ENCODE results near the gene OAS2.

OAS2 gene

GRCh38 chr12:113039911-113040445 is 61.7 kb downstream of the OAS2 start:
- H3K9ac ChIP-seq (ENCODE audit: low read depth, low read length, poor library complexity, severe bottlenecking) = no peak overlapping the region

GRCh38 chr12:113040722-113041171 is 62.4 kb downstream of the OAS2 start:
- H3K4me3 ChIP-seq (ENCODE audit: low read length, poor library complexity, severe bottlenecking) = no peak overlapping the region
- H3K4me1 ChIP-seq (ENCODE audit: insufficient read depth, low read length, poor library complexity, severe bottlenecking) = no peaks in the 10 kb centered on the region
- H3K36me3 ChIP-seq (ENCODE audit: insufficient read depth, low read length) = no peaks in the 10 kb centered on the region
- H3K4me2 ChIP-seq (ENCODE audit: low read depth, low read length, poor library complexity, severe bottlenecking) = no peak overlapping the region
- no peaks in the 10 kb centered on the region for H3K79me2 ChIP-seq (ENCODE audit: insufficient read depth, low read length)
- no peaks in the 10 kb centered on the region for H3K9me3 ChIP-seq (ENCODE audit: insufficient read depth, low read depth, low read length)
- H3K9ac ChIP-seq (ENCODE audit: low read depth, low read length, poor library complexity, severe bottlenecking) = no peak overlapping the region
- H2AFZ ChIP-seq (ENCODE audit: low read length) = no peak overlapping the region
- no peaks in the 10 kb centered on the region for H3F3A ChIP-seq (ENCODE audit: low read depth)
- no peak for TF ChIP-seq EZH2phosphoT487 (IDR thresholded peaks at IDR 0.05; ENCODE audit: borderline replicate concordance)
- TF ChIP-seq, protein P1, sequence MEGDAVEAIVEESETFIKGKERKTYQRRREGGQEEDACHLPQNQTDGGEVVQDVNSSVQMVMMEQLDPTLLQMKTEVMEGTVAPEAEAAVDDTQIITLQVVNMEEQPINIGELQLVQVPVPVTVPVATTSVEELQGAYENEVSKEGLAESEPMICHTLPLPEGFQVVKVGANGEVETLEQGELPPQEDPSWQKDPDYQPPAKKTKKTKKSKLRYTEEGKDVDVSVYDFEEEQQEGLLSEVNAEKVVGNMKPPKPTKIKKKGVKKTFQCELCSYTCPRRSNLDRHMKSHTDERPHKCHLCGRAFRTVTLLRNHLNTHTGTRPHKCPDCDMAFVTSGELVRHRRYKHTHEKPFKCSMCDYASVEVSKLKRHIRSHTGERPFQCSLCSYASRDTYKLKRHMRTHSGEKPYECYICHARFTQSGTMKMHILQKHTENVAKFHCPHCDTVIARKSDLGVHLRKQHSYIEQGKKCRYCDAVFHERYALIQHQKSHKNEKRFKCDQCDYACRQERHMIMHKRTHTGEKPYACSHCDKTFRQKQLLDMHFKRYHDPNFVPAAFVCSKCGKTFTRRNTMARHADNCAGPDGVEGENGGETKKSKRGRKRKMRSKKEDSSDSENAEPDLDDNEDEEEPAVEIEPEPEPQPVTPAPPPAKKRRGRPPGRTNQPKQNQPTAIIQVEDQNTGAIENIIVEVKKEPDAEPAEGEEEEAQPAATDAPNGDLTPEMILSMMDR (conservative IDR thresholded peaks at IDR 0.05; ENCODE audit: low read length) = no peak
- H4K20me1 ChIP-seq (ENCODE audit: insufficient read depth, low read length, poor library complexity, severe bottlenecking) = no peaks in the 10 kb centered on the region
- H3K9me2 ChIP-seq (replicated peaks; ENCODE audit: low read depth, low read length) = no peaks in the 10 kb centered on the region
- no peaks in the 10 kb centered on the region for H3K27me3 ChIP-seq (ENCODE audit: insufficient read depth, low read length, poor library complexity, severe bottlenecking)

More at GRCh38 chr12:113039911-113040445, 61.7 kb downstream of the OAS2 start:
- Histone ChIP-seq H3K79me2 (ENCODE audit: insufficient read depth, low read length) (no peaks in the 10 kb centered on the region), H3K9me2 (replicated peaks; ENCODE audit: low read depth, low read length) (no peaks in the 10 kb centered on the region), H3K4me1 (ENCODE audit: insufficient read depth, low read length, poor library complexity, severe bottlenecking) (no peaks in the 10 kb centered on the region), H3K4me3 (ENCODE audit: low read length, poor library complexity, severe bottlenecking) (no peak overlapping the region), H3K9me3 (ENCODE audit: insufficient read depth, low read depth, low read length) (no peaks in the 10 kb centered on the region), H3K4me2 (ENCODE audit: low read depth, low read length, poor library complexity, severe bottlenecking) (no peak overlapping the region), H4K20me1 (ENCODE audit: insufficient read depth, low read length, poor library complexity, severe bottlenecking) (no peaks in the 10 kb centered on the region), H3K27me3 (ENCODE audit: insufficient read depth, low read length, poor library complexity, severe bottlenecking) (no peaks in the 10 kb centered on the region), H2AFZ (ENCODE audit: low read length) (no peak overlapping the region), H3K36me3 (ENCODE audit: insufficient read depth, low read length) (no peaks in the 10 kb centered on the region), H3F3A (ENCODE audit: low read depth) (no peaks in the 10 kb centered on the region)
- TF ChIP-seq, protein P1 (conservative IDR thresholded peaks at IDR 0.05; ENCODE audit: low read length) = no peak

- Histone ChIP-seq H3K79me2 (ENCODE audit: insufficient read depth, low read length) (no peaks in the 10 kb centered on the region), H3K36me3 (ENCODE audit: insufficient read depth, low read length) (no peaks in the 10 kb centered on the region)
Measured at GRCh38 chr12:113041560-113041959, 63.2 kb downstream of the OAS2 start.

More at GRCh38 chr12:113041560-113041959, 63.2 kb downstream of the OAS2 start:
- H3K27me3 ChIP-seq (ENCODE audit: insufficient read depth, low read length, poor library complexity, severe bottlenecking) = no peaks in the 10 kb centered on the region
- no peak overlapping the region for H3K9ac ChIP-seq (ENCODE audit: low read depth, low read length, poor library complexity, severe bottlenecking)
- no peak overlapping the region for H3K4me2 ChIP-seq (ENCODE audit: low read depth, low read length, poor library complexity, severe bottlenecking)
- no peaks in the 10 kb centered on the region for H3K4me1 ChIP-seq (ENCODE audit: insufficient read depth, low read length, poor library complexity, severe bottlenecking)
- no peak overlapping the region for H2AFZ ChIP-seq (ENCODE audit: low read length)
- H4K20me1 ChIP-seq (ENCODE audit: insufficient read depth, low read length, poor library complexity, severe bottlenecking) = no peaks in the 10 kb centered on the region
- H3F3A ChIP-seq (ENCODE audit: low read depth) = no peaks in the 10 kb centered on the region
- no peaks in the 10 kb centered on the region for H3K9me2 ChIP-seq (replicated peaks; ENCODE audit: low read depth, low read length)
- no peak overlapping the region for H3K4me3 ChIP-seq (ENCODE audit: low read length, poor library complexity, severe bottlenecking)
- TF ChIP-seq EZH2phosphoT487 (IDR thresholded peaks at IDR 0.05; ENCODE audit: borderline replicate concordance) = no peak
- TF ChIP-seq, protein P1 (conservative IDR thresholded peaks at IDR 0.05; ENCODE audit: low read length) = no peak
- no peaks in the 10 kb centered on the region for H3K9me3 ChIP-seq (ENCODE audit: insufficient read depth, low read depth, low read length)
